GM12878 (cell line): Measurements from ENCODE around the gene BRD1. TPM values are rescaled to one million over a fixed set of nuclear protein-coding genes. Genes with fewer than 3 reads are reported as not detected.

Experiments used
- ATAC-seq: fragments of 200-7000 bp; cut with Tn5 transposase; 3 replicates; pipeline ENCODE4 v1.9.1; 2020; ENCODE audit warnings: mild to moderate bottlenecking, moderate library complexity
- BruUV-seq: library from RNA; stranded (reverse); fragments of 400-500 nt; replicated peaks from 2 replicates; lab custom pipeline; 2021; lab: Mats Ljungman, UMichigan
- CTCF ChIA-PET: fragments of 300-600 bp; sonication (Branson Sonifier 250); formaldehyde crosslinking; extraction: SDS; loops from one replicate; lab custom pipeline; 2021; ENCODE audit warnings: inconsistent platforms; lab: Yijun Ruan, JAX
- POLR2A ChIA-PET: fragments of 350-600 bp; formaldehyde crosslinking; extraction: SDS; loops from one replicate; lab custom pipeline; 2021; ENCODE audit warnings: inconsistent platforms; lab: Charles Lee
- RAD21 ChIA-PET: fragments of 300-600 bp; sonication (Branson Sonifier 250); formaldehyde crosslinking; loops from one replicate; lab custom pipeline; 2023; ENCODE audit warnings: antibody characterized with exemption; ENCODE audit not compliant: unreplicated experiment; lab: Charles Lee
- SMC1A ChIA-PET: fragments of 300-600 bp; sonication (Branson Sonifier 250); formaldehyde crosslinking; loops from one replicate; lab custom pipeline; 2023; ENCODE audit not compliant: unreplicated experiment, uncharacterized antibody; lab: Charles Lee
- DNase-seq: peaks from one replicate; pipeline ENCODE4 v3.0.0-alpha.2; 2011; ENCODE audit warnings: low read depth, low spot score
- FAIRE-seq: peaks from 3 replicates; lab custom pipeline; 2011; peaks lifted over from hg19 to GRCh38; lab: Jason Lieb, UNC
- H2AFZ ChIP-seq: 2 replicates; pipeline ENCODE4 v1.6.0; 2011; ENCODE audit warnings: low read depth, low read length, control low read depth; ENCODE audit not compliant: control insufficient read depth
- H3K27ac ChIP-seq: 2 replicates; pipeline ENCODE4 v1.5.1; 2011; ENCODE audit warnings: control low read depth; ENCODE audit not compliant: control insufficient read depth, insufficient read depth
- H3K27me3 ChIP-seq, 2 experiments: replicated peaks in 1 of 2; 2 replicates each; pipeline versions ENCODE4 v1.6.0 to v1.6.1; 2011; ENCODE audit warnings: low read length in 1 of 2; ENCODE audit not compliant: control insufficient read depth in 2 of 2, insufficient read depth in 2 of 2
- H3K36me3 ChIP-seq, 2 experiments: 2 replicates each; pipeline ENCODE4 v1.5.1; 2011; ENCODE audit warnings: low read length in 1 of 2; ENCODE audit not compliant: control insufficient read depth in 2 of 2, insufficient read depth in 2 of 2
- H3K4me1 ChIP-seq: 2 replicates; pipeline ENCODE4 v1.6.1; 2011; ENCODE audit warnings: mild to moderate bottlenecking, low read length, moderate library complexity, mixed read lengths; ENCODE audit not compliant: control insufficient read depth, insufficient read depth
- H3K4me2 ChIP-seq: 2 replicates; pipeline ENCODE4 v1.6.0; 2011; ENCODE audit warnings: control low read depth; ENCODE audit not compliant: control insufficient read depth, insufficient read depth
- H3K4me3 ChIP-seq: fragments of 200-600 bp; sonication (generic); 2 replicates; pipeline ENCODE4 v1.5.1; 2016
- H3K79me2 ChIP-seq: 2 replicates; pipeline ENCODE4 v1.6.0; 2011; ENCODE audit warnings: low read length; ENCODE audit not compliant: control insufficient read depth, insufficient read depth
- H3K9ac ChIP-seq: 2 replicates; pipeline ENCODE4 v1.8.0; 2011; ENCODE audit warnings: low read length, control low read depth, mixed read lengths; ENCODE audit not compliant: control insufficient read depth, insufficient read depth
- H3K9me3 ChIP-seq: replicated peaks from 3 replicates; pipeline ENCODE4 v1.5.1; 2011; ENCODE audit warnings: mild to moderate bottlenecking, low read length; ENCODE audit not compliant: control insufficient read depth, insufficient read depth
- H4K20me1 ChIP-seq: 2 replicates; pipeline ENCODE4 v1.6.0; 2011; ENCODE audit not compliant: control insufficient read depth, insufficient read depth
- BHLHE40 ChIP-seq, 2 experiments: fragments of 450-650 bp in 1 of 2; IDR thresholded peaks; 2 replicates each; pipeline ENCODE4 v1.6.1; 2011 to 2017; ENCODE audit warnings: low read depth in 2 of 2, borderline replicate concordance in 1 of 2, improper control_type of control experiment in 1 of 2, low read length in 1 of 2, mild to moderate bottlenecking in 1 of 2
- CHD4 ChIP-seq: fragments of 200-600 bp; sonication (generic); IDR thresholded peaks from 2 replicates; pipeline ENCODE4 v1.6.1; 2016; ENCODE audit warnings: mild to moderate bottlenecking
- IKZF2 ChIP-seq, 2 experiments: fragments of 450-650 bp; IDR thresholded peaks; 2 replicates each; pipeline ENCODE4 v1.6.1; 2017; ENCODE audit warnings: mild to moderate bottlenecking in 2 of 2, moderate library complexity in 2 of 2
- JUNB ChIP-seq: IDR thresholded peaks from 2 replicates; pipeline ENCODE4 v1.6.1; 2016; ENCODE audit warnings: antibody characterized with exemption, mild to moderate bottlenecking
- JUND ChIP-seq: IDR thresholded peaks from 2 replicates; pipeline ENCODE4 v1.6.1; 2012; ENCODE audit warnings: low read depth, mild to moderate bottlenecking, low read length, improper control_type of control experiment, moderate library complexity
- MEF2A ChIP-seq: IDR thresholded peaks from 2 replicates; pipeline ENCODE4 v1.6.1; 2011; ENCODE audit warnings: low read depth, mild to moderate bottlenecking, low read length, moderate library complexity; ENCODE audit not compliant: insufficient read depth
- NBN ChIP-seq: fragments of 450-650 bp; IDR thresholded peaks from 2 replicates; pipeline ENCODE4 v1.6.1; 2016
- NFYA ChIP-seq: IDR thresholded peaks from 2 replicates; pipeline ENCODE4 v1.6.1; 2011; ENCODE audit warnings: low read depth, mild to moderate bottlenecking, low read length, improper control_type of control experiment, borderline replicate concordance
- NR2C2 ChIP-seq: IDR thresholded peaks from 2 replicates; pipeline ENCODE4 v1.6.1; 2011; ENCODE audit warnings: borderline replicate concordance, low read depth; ENCODE audit not compliant: control insufficient read depth, insufficient read length
- PBX3 ChIP-seq: IDR thresholded peaks from 2 replicates; pipeline ENCODE4 v1.6.1; 2011; ENCODE audit warnings: mild to moderate bottlenecking, low read depth, low read length, moderate library complexity; ENCODE audit not compliant: insufficient replicate concordance
- POLR2A ChIP-seq: IDR thresholded peaks from 2 replicates; pipeline ENCODE4 v1.6.1; 2011; ENCODE audit warnings: low read depth, mild to moderate bottlenecking, low read length
- RELB ChIP-seq: fragments of 450-650 bp; IDR thresholded peaks from 2 replicates; pipeline ENCODE4 v1.6.1; 2017; ENCODE audit warnings: low read depth, mild to moderate bottlenecking, moderate library complexity
- SMAD5 ChIP-seq: IDR thresholded peaks from 2 replicates; pipeline ENCODE4 v1.6.1; 2016; ENCODE audit warnings: antibody characterized with exemption, low read depth
- TBL1XR1 ChIP-seq: IDR thresholded peaks from 2 replicates; pipeline ENCODE4 v1.6.1; 2012; ENCODE audit warnings: low read depth, low read length, improper control_type of control experiment
- YBX1 ChIP-seq: fragments of 450-650 bp; IDR thresholded peaks from 2 replicates; pipeline ENCODE4 v1.6.1; 2016; ENCODE audit warnings: antibody characterized with exemption
- WGBS: methylation state at CpG from one replicate; pipeline ENCODE4 v1.1.6; 2016; ENCODE audit warnings: low lambda C conversion rate; ENCODE audit not compliant: insufficient replicate concordance, insufficient coverage; ENCODE audit errors: missing lambda C conversion rate; 5-methylcytosine and 5-hydroxymethylcytosine counted together
- in situ Hi-C: fragments of 300-500 bp; cut with MboI; formaldehyde crosslinking; loops from 9 replicates; pipeline ENCODE4 v1.14.3; 2018; ENCODE audit warnings: mixed read lengths
- intact Hi-C: fragments of 100-400 bp; cut with micrococcal nuclease; formaldehyde crosslinking; loops from one replicate; pipeline ENCODE4 v1.14.2; 2022; ENCODE audit not compliant: unreplicated experiment
- polyA plus RNA-seq, 11 experiments: library from polyadenylated mRNA; depleted of rRNA in 4 of 11; unstranded in 6 of 11; stranded (reverse) in 5 of 11; fragments of >200 nt; fragmentation: Nextera tagmentation in 4 of 11; fragmentation: Illumina TruSeq in 1 of 11; extraction: Ambion mirVana in 4 of 11; extraction: Trizol in 1 of 11; gene quantifications; 1 replicate in 1 of 11; 2 replicates in 10 of 11; pipeline versions ENCODE4 v1.2.1 to v1.2.3, GENCODE V29; 2011 to 2016; ENCODE audit warnings: inconsistent platforms in 2 of 11, missing spikeins in 2 of 11, low read depth in 1 of 11
- total RNA-seq, 4 experiments: library from RNA; depleted of rRNA in 3 of 4; stranded (reverse); fragments of >200 nt in 3 of 4; fragmentation: Illumina TruSeq in 1 of 4; extraction: Trizol in 1 of 4; gene quantifications; 2 replicates each; pipeline versions ENCODE4 v1.2.1 to v1.2.3, GENCODE V29; 2013 to 2021
- TF ChIP-seq, protein P1 (sequence below): IDR thresholded peaks from 2 replicates; pipeline ENCODE4 v1.6.1; 2011; ENCODE audit warnings: borderline replicate concordance, low read depth, mild to moderate bottlenecking, moderate library complexity, mixed read lengths, low read length; ENCODE audit not compliant: insufficient read depth; ENCODE audit errors: extremely low read length
- TF ChIP-seq, protein P2 (sequence below): fragments of 150-350 bp; IDR thresholded peaks from 2 replicates; pipeline ENCODE4 v1.6.1; 2016; ENCODE audit warnings: low read depth, low read length

The BRD1 gene
- total and polyA plus RNA-seq, 10 of the 15 experiments (the other 5 are each of a cell fraction or from before 2014, with no cell fraction given), result 0.90 to 26.4 (median 7.1) TPM

GRCh38 chr22:49755631-49756001 lies 72.1 kb downstream of the BRD1 start:
- intact Hi-C loops (no loop called here), in situ Hi-C loops (no loop called here)
- no peaks in the 10 kb centered on the region for H3K79me2 ChIP-seq
- no peaks in the 10 kb centered on the region; a peak in 1 of 4 replicates for H3K27me3 ChIP-seq
- no peak overlapping the region for H2AFZ ChIP-seq
- WGBS, result 60% methylated on average over 10 of the region's 10 CpGs
- no peaks in the 10 kb centered on the region for H3K9me3 ChIP-seq
- DNase-seq, result no peak
- POLR2A ChIA-PET, result no interaction called here
- ATAC-seq, result no peak
- no peak for TF ChIP-seq RELB
- TF ChIP-seq BHLHE40 (IDR thresholded peaks at IDR 0.05; ENCODE audit: borderline replicate concordance in 1 of 2, low read depth in 2 of 2, low read length in 1 of 2), result no peak
- TF ChIP-seq, protein P1, sequence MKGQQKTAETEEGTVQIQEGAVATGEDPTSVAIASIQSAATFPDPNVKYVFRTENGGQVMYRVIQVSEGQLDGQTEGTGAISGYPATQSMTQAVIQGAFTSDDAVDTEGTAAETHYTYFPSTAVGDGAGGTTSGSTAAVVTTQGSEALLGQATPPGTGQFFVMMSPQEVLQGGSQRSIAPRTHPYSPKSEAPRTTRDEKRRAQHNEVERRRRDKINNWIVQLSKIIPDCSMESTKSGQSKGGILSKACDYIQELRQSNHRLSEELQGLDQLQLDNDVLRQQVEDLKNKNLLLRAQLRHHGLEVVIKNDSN, result no peak
- no peak for TF ChIP-seq MEF2A
- TF ChIP-seq POLR2A, result no peak
- no peak for TF ChIP-seq SMAD5
- TF ChIP-seq IKZF2 (IDR thresholded peaks at IDR 0.05), result no peak
- TF ChIP-seq CHD4, result no peak
- no peak for TF ChIP-seq NBN
- no peak for TF ChIP-seq JUND
- no peak for TF ChIP-seq YBX1
- TF ChIP-seq, protein P2, sequence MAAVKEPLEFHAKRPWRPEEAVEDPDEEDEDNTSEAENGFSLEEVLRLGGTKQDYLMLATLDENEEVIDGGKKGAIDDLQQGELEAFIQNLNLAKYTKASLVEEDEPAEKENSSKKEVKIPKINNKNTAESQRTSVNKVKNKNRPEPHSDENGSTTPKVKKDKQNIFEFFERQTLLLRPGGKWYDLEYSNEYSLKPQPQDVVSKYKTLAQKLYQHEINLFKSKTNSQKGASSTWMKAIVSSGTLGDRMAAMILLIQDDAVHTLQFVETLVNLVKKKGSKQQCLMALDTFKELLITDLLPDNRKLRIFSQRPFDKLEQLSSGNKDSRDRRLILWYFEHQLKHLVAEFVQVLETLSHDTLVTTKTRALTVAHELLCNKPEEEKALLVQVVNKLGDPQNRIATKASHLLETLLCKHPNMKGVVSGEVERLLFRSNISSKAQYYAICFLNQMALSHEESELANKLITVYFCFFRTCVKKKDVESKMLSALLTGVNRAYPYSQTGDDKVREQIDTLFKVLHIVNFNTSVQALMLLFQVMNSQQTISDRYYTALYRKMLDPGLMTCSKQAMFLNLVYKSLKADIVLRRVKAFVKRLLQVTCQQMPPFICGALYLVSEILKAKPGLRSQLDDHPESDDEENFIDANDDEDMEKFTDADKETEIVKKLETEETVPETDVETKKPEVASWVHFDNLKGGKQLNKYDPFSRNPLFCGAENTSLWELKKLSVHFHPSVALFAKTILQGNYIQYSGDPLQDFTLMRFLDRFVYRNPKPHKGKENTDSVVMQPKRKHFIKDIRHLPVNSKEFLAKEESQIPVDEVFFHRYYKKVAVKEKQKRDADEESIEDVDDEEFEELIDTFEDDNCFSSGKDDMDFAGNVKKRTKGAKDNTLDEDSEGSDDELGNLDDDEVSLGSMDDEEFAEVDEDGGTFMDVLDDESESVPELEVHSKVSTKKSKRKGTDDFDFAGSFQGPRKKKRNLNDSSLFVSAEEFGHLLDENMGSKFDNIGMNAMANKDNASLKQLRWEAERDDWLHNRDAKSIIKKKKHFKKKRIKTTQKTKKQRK, result no peak
- no peak for TF ChIP-seq TBL1XR1
- no peak for TF ChIP-seq JUNB
- TF ChIP-seq NR2C2, result no peak
- no peak for TF ChIP-seq NFYA
- TF ChIP-seq PBX3, result no peak
- no peak overlapping the region for H3K4me2 ChIP-seq
- no peak overlapping the region for H3K4me3 ChIP-seq
- SMC1A ChIA-PET, result no interaction called here
- no peak for FAIRE-seq
- no peaks in the 10 kb centered on the region for H3K36me3 ChIP-seq
- CTCF ChIA-PET, result no interaction called here
- no TSS peak for BruUV-seq
- RAD21 ChIA-PET, result no interaction called here
- H3K9ac ChIP-seq, result no peak overlapping the region
- no peaks in the 10 kb centered on the region for H4K20me1 ChIP-seq
- no peak overlapping the region for H3K27ac ChIP-seq
- peaks cover 7% of the 10 kb centered on the region for H3K4me1 ChIP-seq
